Measurements from ENCODE around the gene COX5A.

The COX5A gene

DNA sequence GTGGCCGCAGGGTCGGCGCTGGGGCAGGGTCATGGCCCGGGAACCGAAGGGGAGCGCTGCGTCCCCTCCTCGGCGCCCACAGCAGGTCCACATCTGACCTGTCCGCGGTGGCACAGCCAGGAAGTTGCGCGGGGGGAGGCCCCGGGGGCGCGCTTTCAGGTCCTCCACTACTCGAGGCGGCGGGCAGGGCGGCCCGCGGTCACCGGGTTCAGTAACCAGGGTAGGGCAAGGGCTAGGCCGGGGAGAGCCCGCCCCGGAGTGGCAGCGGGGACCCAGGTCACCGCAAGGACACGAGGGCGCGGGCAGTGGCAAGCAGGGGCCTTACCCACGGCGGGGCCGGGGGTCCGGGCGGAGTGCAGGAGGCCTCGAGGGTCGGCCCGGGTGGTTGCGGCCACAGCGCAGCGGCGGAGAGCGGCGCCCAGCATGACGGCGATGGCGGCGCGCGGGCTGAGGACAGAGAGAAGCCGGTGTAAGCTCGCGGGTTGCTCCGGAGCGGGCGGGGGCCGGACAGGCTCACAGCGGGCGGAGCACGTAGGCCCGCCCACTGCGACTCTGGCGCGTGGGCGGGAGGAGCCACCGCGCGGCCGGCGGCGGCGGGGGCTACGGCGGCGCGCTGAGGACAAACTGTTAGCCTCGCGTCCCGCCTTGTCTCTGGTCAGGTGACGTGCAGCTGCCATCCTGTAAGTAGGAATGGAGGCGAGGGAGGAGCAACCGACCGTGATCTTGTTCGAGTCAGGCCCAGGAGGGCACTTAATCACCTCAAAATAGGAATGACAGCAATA is at the start of gene COX5A:
Gene COX5A (minus strand): TSS at position 484 of the 782 bp plus-strand sequence. CDS start 59 bp downstream, at position 425.
- DNase-seq: peak; percentile 98 to 99 (median 98)

DNA sequence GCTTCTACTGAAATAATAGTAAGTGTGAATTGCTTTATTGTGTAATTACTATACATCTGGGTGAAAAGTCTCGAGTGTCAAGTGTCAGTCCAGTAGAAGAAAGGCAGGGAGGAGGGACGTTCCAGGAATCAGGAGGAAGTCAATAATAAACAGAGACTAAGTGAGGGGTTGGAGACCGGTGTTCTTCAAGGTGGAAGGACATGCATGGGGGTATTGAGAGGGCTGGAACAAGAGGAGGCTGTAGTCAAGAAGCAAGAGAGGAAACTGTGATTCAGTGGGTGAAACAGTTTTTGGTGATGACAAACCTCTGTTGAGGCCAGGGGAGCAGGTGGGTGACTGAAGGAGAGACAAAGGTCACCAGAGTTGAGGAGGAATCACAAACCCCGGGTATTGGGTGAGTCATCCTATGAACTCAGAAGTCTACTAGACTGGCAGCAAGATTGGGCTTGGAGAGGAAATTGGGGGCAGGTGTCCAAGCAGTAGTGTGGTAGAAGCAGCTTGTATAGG is 45.9 kb upstream of the COX5A start:
- peak in 2 of 3 experiments; percentile 18 to 33 for DNase-seq

GRCh38 chr15:74982183-74982582 is 44.3 kb upstream of the COX5A start:
- no peak for DNase-seq

DNA sequence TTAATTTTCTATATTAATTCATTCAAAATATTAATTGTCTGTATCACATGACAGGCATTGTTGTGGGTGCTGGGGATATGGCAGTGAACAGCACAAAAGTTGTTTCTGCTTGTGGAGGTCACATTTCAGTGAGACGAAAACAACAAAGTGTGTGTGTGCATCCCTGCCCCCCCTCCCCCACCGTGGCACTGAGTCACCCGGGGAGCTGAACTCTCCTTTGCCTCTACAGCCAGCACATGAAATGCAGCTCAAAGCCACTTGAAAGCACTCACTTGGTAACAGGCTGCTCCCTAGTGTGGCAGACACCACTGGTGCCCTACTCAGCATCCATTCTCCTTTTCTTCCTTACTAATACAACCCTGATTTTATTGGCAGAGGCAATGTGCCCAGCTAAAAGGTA is 40.6 kb upstream of the COX5A start:
- peak; percentile 36 to 84 (median 72) for DNase-seq

- no peak for DNase-seq
Measured at GRCh38 chr15:74978077-74978476, 40.2 kb upstream of the COX5A start.

- peak in 1 of 3 experiments; percentile 40 for DNase-seq
Measured at GRCh38 chr15:74977599-74977998, 39.7 kb upstream of the COX5A start.

DNA sequence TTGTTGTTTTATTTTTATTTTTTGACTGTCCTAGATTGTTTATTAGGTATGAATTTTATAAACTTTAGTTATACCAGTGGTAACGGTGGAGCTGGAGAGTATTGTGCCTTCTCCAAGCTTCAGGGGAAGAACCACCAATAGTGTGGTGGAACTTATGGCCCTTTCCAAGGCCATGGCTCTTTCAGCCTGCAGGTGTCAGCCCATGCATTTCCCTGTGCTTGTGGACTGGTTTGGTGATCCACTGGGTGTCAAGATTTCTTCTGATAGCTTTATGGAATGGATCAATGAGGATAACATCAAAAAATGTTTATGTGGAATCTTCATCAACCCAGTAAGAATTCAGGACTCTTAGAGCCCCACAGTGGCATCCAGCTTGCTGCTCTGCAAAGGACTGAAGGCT is 38.3 kb upstream of the COX5A start:
- no peak for DNase-seq

- no peak for DNase-seq
Measured at GRCh38 chr15:74967670-74968069, 29.8 kb upstream of the COX5A start.

DNA sequence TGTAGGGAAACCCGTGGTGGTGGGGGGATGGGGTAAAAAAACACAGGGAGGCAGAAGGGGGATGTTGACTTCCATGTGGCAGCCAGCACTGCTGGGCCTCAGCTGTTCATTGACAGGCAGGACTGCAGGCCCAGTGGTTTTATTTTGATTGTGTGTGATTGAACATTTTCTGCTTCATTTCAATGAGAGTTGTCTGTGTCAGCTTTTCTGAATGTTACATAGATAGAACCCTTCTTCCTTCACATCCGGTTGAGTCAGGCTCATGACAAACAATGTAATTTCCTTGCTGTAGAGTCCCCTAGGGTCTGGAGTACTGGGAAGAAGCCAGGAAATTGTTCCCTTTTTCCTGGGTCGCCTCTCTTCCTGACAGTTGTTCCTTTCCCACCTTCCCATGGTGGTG is 26.9 kb upstream of the COX5A start:
- DNase-seq: peak in 2 of 3 experiments; percentile 12 to 51

GRCh38 chr15:74963213-74963612 is 25.3 kb upstream of the COX5A start:
- DNase-seq: no peak

GRCh38 chr15:74962671-74963070 is 24.8 kb upstream of the COX5A start:
- no peak for DNase-seq

DNA sequence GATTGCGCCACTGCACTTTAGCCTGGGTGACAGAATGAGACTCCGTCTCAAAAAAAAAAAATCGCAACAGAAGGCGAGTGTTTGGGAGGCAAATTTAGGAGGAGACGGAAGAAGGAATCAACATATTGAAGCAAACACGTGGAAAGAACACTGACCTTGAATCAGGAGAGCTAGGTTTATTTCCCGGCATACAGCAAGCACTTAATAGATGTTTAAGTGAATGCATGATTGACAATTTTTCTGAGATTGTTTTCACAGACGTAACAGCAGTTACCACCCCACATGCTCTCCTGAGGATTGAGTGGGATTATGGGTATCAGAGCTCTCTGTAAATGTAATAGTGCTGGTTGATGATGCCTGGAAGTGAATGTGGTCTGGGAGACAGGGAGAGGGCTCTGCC is 24.3 kb upstream of the COX5A start:
- no peak for DNase-seq

GRCh38 chr15:74961616-74962015 is 23.7 kb upstream of the COX5A start:
- peak in 1 of 3 experiments; percentile 47 for DNase-seq

DNA sequence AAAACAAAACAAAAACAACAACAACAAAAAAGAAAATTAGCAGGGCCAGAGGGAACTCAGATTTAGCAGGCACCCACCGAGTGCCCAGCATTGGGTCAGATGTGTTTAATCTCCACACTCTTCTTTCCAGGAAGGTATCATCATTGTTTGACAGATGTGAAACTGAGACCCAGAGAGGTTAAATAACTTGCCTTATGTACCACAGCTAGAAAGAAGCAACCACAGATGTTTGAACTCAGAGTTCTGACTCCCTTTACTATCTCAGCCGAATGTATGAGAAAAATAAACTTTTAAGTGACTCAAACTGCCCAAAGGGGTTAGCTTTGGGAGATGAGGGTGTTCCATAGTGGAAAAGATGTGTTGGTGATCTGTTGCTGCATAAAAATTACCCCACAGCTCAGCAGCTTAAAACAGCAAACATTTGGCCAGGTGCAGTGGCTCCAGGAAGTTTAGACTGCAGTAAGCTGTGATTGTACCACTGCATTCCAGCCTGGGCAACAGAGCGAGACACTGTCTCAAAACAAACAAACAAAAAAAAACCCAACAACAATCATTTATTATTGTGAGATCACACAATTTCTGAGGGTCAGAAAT is 23.2 kb upstream of the COX5A start:
- peak in 1 of 3 experiments; percentile 47 for DNase-seq

GRCh38 chr15:74960286-74960685 is 22.4 kb upstream of the COX5A start:
- DNase-seq: peak in 1 of 3 experiments; percentile 60

GRCh38 chr15:74959586-74959939 is 21.7 kb upstream of the COX5A start:
- DNase-seq: no peak

GRCh38 chr15:74958908-74959585 is 21.2 kb upstream of the COX5A start:
- peak in 2 of 3 experiments; percentile 82 to 91 for DNase-seq

DNA sequence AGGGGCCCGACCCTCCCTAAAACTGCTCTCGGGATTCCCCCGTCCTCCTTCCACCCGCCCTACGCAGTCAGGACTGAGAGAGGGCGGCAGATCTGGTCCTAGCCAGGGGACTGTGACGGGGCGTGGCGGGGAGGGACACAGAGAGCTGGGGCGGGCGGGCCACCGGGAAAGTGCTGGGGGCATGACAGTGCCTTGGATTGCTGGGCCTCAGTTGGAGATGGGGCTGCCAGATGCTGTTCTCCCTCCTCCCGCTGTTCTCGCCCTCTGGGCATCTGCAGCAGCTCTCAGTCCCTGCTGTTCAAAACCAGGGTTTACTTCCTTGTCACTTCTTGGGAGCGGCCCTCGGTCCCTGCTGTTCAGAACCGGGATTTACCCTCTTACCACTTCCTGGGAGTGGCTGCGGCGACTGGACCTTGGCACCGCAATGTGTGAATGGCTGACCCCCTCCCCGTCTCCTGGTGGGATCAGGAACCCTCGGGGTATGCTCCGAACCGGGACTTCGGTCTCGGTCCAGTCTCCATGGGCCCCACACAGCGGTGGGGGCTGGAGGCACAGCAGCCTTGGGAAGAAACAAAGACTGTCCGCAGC is 20.5 kb upstream of the COX5A start:
- peak; percentile 40 to 83 (median 70) for DNase-seq

GRCh38 chr15:74957476-74958035 is 19.7 kb upstream of the COX5A start:
- peak in 1 of 3 experiments; percentile 72 for DNase-seq

GRCh38 chr15:74956648-74957475 is 19.0 kb upstream of the COX5A start, which contains the start of gene RPP25:
Gene RPP25 (minus strand): TSS chr15:74956772. CDS start chr15:74956583, 189 bp downstream.
- DNase-seq: peak; percentile 84 to 93 (median 90)

GRCh38 chr15:74955796-74956647 is 18.1 kb upstream of the COX5A start:
- peak; percentile 86 to 93 (median 90) for DNase-seq
